Activated CD4-positive, CD25-positive, alpha-beta regulatory T cell treated with anti-CD3 and anti-CD28 coated beads, Interleukin-2, amount 50 U/mL, for 24 hours (primary cell): ENCODE measurements around the gene GABRB2.

ENCODE experiments used
- ATAC-seq, 2 donors: fragments of 150-1000 bp; cut with Tn5 transposase; one replicate each; pipeline ENCODE4 v1.10.0; 2021; ENCODE audit warnings: mild to moderate bottlenecking in 1 of 2, moderate library complexity in 1 of 2

GABRB2 gene

DNA sequence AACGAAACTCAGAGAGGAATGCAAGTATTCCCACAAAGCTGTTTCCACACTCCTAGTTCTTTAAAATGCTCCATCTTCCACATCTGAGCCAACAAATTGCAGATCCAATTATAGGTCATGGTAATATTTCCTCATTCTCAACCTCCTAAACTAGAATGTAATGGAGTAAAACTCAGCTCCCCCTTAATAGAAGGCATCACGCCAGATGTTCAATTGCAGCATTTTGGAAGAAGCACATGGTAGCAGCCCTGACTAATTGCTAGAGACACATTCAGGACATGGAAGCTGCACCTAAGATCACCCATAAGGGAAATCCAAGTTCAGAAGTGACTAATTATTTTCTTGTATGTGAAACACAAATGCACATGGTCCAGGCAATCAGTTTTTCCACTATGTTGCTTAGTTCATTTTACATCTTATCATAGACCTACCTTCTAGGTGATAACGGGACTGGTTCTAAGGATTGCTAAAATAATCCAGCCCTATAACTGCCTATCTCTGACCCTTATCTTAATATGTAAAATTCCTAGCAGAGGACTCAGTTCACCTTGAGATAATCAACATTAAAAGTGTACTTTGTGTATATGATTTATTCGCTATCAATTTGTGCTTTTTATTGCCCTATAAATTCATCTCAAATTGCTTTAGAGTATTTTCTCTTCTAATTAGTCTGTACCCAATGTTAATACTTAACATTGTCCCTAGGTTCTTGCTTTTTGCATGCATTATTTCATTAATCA is 75.1 kb downstream of the GABRB2 start:
- ATAC-seq = no peak

DNA sequence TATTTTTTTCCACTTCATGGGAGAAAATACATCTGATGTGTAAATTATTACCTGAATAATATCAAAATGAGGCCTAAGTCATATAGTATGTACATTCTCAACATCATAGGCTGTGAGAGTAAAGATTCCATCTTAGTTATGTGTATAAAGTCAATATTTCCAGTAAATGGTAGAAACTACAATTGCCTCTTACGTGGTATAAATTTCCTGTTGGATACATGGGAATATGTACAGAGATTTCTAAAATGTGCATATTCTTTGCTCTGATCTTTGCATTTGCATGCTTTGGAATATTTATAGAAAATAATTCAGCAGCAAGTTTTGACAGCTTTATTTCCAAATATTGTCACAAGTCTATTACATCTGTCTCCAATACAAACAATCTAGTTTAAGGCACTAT is 78.8 kb downstream of the GABRB2 start:
- ATAC-seq = no peak

DNA sequence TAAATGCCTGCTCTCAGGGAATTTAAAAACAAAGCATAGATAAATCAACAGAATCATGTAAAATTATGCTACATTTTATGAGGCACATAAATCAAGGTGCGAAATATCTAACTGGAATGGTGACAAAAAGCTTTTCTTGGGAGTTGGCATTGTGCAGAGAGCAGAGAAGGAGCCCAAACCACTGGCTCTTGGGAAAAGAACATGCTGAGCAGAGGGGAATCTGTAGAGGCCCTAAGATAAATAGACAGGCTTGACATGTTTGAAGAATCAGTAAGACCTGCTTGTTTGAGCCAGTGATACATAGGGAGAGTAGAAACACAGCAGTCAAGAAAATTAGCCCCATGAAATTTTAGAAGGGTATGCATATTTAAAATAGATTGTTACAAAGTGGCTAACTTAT is 85.8 kb downstream of the GABRB2 start:
- no peak for ATAC-seq

DNA sequence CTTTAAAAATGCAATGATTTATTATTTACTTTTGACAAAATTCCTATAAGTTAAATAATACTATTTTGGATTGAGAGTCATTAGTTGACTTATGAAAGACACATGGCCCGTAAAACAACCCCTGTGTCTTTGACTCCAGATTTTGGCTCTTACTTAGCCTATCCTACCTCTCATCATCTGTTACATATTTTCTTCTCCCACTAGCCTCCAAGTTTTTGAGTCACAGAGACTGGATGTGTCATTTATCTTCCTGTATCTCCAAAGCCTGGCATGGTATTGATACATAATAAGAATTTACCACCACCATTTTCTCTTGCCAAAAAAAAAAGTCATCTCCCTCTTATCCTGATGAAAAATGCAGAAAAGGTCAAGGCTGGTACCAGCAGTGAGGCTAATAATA is 99.9 kb downstream of the GABRB2 start:
- no peak for ATAC-seq

DNA sequence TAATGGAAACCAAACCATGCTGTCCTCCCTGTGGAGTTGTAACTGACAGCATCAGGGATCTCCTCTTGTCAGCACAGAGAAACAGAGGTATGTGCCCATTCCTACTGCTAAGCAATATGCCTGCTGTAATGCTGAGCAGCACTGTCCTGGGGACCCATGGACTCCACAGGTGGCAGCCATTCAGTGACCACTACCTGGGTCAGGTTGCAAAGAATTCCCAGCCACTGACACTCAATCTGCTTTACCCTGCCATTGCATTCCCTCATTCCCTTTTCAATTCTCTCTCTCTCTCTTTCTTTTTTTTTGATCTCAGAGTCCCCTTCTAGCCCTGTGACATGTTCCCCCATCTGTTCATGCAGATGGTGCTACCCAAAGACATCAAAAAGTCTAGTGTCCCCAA is 104.1 kb downstream of the GABRB2 start:
- no peak for ATAC-seq

DNA sequence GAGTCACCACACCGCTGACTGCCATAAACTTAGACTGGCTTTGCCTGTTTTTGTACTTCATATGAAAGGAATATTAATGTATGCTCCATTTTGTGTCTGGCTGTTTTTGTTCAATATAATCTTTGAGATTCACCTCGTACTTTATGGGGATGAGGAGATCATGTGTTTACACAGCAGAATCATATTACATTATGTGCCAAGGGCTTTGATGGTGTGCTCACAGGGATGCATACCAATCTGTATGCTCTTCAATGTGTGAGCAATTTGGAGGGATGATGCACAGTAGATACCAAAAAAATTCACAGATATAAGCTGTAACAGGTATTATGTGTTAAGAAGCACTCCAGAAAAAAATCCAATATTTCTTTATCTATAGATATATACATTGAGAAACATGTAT is 113.7 kb downstream of the GABRB2 start:
- no peak for ATAC-seq

DNA sequence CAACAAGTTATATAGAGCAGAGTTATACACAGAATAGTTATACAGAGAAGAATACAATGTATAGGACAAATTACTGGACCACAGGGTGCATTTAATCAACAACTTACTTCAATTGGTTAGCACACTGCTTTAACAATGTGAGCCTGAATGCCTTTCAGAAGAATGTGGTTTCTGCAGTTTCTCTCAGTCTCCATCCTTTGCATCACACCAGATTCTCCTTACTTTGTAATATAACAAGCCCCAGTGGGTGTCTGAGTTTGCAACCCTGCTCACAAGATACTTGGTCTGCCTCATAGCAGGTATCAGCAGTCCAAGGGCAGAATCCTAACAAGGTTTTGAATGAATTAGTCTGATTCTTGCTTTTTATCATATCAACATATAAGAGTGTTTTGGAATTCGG is 114.6 kb downstream of the GABRB2 start:
- no peak for ATAC-seq

DNA sequence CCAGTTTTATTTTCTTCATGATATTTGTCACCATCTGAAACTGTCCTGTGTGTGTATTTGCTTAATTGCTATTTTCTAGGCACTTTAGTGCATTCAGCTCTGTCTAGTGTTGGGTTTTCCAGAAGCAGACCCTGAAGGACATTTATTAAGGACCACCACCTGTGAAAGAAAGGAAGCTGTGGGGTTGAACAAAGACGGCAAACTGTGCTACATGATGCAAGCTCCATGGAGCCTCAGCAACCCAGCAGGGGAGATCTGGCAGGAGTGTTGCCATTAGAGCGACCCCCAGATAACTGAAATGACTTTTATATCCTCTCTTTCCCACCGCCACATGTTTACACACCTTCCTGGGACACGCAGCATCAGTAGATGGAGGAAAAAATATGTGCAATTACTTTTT is 125.5 kb downstream of the GABRB2 start:
- ATAC-seq = no peak

DNA sequence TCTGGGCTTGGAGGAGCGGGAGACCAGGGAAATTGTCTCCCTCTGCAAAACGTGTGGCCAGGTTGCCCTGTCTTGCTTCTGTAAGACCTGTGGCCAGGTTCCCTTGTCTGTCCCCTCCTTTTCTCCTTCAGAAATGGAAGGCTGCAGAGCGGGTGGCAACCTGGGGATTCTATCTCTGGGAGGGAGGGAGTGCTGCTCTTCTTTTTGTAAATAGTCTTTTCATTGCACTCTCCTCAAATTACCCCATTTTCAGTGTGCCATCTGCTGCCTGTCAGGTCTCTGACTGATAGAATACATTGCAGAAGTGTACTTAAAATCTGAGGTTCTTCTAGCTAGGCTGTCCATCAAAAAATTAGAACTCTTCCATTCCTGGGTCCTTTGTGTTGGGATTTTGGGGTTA is 126.0 kb downstream of the GABRB2 start:
- no peak for ATAC-seq

DNA sequence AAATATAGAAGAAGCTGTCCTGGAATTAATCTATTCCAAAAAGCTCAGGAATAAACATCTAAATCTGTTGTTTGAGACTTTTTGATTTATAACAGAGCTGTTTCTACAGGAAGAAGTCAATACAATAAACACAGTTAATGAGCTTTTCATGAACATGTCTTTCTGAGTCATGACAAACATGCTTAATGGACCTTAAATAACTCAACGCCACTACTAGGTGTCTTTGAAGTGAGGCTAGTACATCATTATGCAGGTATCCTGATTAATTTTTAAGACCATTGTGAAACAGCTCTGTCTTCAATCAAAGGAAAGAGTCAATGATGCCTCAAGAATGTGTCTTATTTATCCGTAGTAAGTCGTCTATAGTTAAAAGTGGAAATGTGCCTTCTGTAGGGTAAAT is 131.6 kb downstream of the GABRB2 start:
- no peak for ATAC-seq

DNA sequence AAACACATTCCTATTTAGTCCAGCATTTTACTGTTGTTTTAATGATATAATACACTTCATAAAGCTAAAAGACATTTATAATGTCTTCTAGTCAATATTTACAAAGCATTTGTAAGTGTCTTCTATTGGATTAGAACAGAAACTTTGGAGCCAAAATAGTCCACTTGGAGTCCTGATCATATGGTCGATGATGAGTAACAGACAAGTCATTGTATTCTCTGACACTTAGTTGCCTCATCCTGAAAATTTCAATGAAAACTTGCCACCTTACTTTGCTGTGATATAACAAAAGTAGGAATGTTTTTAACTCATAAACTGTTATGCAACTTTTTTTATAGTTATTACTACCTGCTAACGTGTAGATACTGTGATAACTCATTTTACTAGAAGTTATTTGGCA is 132.5 kb downstream of the GABRB2 start:
- no peak for ATAC-seq

DNA sequence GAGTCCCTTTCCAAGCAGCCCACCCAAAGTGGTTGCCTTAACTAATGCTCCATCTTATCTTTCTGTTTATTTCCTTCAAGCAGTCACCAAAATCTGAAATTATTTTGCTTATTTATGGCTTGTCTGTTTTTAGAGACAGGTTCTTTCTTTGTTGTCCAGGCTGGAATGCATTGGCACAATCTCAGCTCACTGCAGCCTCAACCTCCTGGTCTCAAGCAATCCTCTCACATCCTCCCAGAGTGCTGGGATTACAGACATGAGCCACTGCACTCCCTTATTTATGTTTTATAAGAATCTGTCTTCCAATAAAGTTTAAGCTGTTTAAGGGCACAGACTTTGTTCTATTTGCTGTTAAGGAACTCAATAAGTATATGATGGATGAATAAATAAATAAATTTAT is 133.7 kb downstream of the GABRB2 start:
- no peak for ATAC-seq

DNA sequence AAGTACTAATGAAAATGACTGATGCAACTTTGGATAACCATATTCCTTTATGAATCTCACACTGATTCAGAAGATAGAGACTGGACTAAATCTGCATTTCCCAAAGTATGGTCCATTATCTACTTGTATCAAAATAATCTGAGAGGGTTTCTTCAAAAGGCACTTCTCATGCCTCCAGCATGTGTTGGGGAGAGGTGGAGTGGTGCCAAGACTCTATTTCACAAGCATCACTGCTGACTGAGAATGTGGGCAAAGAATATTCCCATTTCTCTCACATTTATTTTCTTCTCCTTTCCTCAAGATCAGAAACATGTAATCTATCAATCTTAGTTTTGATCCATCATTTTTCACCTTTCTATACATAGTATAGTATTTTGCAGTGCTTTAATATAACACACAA is 135.4 kb downstream of the GABRB2 start:
- ATAC-seq = no peak

DNA sequence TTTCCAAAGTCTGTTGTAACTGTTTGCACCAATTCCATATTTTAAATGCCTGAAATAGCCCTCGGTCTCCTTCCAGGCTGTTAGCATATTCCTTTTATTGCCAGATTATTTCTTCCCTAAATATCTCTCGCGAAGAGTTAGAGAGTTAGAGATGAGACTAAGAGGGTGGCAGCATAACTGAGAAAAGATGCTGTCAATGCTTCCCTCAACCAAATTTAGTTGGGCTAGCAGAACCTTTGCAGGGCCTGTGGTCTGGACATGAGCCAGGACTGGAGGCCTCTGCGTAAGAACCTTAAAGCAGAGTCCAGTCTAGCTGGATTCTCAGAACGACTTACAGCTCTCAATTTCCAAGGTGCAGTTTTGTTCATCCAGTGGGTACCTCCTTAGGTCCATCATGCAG is 135.9 kb downstream of the GABRB2 start:
- ATAC-seq = no peak

DNA sequence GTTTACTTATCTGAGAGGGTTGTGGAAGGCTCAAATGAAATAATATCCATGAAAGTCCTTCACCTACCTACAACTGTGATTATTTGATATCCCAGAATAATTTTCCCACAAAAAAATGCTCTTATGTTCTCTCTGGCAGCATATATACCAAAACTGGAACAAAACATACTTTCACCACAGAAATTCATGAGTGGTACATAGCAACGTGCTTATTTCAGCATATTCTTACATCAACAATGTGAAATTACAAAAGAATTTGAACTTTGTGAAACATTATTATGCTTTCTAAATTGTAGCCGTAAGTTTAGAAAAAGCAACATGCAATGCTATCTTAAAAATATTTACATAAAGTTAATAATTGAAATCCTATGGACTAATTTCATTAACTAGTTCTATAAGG is 137.1 kb downstream of the GABRB2 start:
- ATAC-seq = no peak

DNA sequence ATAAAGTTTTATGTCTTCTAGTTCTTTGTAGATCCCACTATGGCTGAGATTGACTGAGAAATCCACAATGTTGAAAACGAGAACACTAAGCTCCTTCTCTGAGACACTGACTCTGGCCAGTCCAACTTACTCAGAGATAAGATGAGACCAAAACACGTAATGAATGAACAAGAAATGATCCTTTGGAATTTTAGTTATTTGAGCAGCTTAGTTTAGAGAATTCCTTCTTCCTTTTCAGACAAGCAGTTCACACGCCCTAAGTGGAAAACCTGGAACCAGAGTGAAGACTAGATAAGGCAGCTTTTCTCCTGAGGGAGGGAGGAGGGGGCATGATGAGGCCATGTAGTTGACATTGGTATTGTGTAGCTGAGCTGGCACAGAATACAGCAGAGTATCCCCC is 139.6 kb downstream of the GABRB2 start:
- ATAC-seq = no peak

DNA sequence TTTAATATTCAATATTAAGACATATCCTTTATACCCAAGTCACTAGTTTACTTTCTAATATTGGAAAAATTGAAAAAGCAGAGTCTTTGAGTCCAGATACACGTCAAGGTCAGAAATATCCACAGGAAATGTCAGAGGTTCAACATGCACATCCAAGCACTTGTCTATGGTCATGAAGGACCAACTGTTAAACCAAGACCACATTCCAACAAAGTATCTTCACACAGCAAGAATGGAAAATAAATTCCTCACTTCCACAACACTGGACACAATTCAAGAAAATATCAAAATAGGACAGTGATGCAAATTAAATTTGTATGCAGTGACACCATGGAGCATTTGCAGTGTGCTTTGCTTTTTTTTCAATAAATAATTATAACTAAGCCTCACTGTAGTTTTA is 142.5 kb downstream of the GABRB2 start:
- ATAC-seq = no peak

DNA sequence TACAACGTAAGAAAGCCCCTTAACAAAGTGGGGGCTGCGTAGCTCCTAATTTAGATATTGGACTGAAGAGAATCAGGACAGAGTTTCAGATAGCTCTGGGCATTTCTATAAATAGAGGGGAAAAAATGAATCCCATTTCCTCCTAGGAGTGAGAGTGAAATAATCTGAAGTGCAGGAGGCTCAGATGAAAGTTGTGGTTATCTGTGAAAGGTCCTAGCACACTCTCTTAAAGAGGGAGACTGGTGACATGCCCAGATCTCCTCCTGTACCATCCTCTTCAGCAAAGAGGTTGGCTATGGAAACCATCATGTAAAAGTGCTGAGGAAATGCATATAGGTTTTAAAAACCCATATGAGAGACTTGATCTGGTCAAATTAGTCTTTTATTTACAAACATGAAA is 143.4 kb downstream of the GABRB2 start:
- no peak for ATAC-seq

DNA sequence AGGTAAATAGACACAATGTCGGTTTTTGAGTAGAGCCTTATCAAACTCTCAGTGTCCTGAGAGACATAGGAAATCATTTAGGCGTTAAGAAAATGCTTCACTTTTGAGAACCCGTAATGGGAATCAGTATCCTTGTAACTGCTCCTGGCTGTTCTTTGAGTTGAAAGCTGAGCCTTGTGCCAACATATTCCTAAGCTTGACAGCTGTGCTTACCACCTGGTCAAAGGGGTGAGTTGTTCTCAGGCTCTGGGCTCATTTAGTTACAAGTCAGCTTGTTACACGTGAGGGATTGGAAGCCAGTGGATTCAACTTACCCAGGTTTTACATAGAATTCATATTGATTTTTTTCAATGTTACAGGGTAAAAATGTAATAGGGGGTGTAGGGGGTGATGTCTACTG is 145.9 kb downstream of the GABRB2 start:
- no peak for ATAC-seq

DNA sequence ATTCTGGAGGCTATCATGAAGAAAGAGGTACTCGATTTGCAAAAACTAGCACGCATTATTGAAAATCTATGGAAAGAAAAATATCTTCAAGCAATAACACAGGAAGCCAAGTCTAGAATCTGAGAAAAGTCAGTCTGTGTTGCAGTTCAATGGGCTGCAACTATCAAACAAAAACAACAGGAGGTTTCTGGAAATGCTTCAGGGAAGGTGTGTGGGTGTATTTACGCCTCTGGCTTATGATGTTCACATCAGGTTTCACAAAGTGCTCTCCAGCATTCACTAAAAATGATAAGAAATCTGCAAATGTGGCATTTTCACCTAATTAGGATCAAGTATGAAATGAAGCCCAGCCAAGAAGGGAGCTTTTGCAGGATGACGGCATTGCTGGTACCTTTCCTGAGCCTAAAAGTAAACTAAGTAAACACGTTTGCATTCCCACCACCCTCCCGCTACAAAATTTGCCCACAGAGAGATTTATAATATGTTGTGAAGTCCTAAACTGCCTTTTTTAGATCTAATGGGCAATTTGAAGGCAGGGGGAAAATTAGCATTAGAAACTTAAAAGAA is 146.4 kb downstream of the GABRB2 start:
- ATAC-seq = no peak

DNA sequence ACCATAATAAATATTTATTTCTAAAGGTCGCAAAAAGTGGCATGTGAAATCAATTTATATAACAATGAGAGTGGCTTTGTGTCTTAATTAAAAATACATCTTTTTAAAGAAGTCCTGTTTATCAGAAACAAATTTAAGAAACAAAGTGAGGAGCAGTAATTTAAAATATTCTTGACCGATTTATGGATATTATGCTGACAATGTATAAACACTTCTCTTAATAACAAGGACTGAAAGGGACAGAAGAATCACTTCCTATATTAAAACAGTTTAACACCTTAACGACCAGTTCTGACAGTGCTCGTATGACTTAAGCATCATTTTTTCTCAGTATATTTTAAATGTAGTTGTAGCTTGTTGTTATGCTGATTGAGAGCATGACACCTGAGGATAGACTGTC is 149.1 kb downstream of the GABRB2 start:
- no peak for ATAC-seq

DNA sequence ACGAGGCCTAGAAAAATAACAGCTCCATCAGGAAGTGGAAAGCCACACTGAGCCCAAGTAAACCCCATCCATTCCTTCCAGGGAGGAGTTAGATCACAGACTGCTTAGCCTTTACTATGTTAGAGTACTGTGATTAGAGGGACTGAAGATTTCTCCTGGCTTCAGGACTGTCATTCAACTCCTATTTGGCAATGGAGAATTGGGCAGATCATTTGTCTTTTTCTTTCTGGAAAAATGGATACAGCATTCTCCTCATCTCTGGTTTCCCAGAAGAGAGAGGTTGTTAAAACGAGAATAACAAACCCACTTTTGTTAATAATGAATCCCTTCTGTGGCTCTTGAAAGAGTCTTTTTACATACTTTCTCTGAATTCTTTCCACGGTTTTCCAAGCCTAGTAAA is 150.4 kb downstream of the GABRB2 start:
- no peak for ATAC-seq

DNA sequence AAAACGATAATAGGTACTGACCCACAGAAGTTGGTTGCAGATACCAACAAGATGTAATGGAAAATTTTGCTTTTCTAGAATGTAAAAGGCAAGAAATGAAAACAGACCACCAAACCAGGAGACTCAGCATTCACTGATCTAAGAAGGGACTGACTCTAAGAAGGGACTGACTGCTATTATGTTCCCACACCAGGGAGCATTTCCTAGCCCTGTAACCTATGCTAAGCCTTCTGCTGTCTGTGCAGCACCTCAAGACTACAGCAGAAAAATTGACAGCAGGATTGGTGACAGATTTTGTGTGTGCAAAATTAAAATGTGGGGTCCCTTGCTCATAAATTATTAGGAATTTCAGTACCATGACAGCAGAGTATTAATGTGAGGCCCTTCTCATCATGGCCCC is 154.8 kb downstream of the GABRB2 start:
- no peak for ATAC-seq

DNA sequence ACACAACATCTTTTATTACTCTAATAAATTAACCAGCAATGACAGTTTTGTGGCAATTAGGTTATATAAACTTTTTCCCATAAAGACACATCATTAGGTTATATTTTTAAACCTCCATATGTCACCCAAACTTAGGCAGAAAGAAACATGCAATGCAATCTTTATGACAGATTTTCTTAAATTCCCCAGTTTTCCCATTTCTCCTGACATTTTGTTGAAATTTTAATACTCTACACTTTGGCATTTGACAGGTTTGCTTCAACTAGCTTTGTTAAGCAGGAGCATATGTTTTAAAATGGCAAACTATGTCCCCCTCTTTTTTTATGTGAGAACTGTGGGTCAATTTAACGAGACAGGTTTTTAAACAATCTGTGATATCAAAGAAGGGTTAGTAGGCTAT is 155.5 kb downstream of the GABRB2 start:
- no peak for ATAC-seq

DNA sequence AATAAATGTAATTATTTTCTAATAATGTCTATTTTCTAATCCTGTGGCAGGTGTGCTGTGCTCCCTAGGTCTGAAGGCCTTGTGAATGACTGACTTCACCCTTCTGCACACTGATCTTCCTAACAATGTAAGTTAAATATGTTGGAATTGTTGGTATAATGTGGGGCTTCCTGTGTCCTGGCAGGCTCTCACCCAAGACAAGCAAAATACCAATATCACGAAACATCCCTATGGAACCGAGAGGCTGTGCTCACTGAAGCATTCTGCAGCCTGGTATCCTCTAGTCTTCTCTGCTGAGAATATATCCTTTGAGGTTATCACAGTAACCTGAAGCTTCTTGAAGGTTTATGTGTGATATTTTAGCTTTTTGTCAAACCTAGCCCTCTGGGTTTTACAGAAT is 159.4 kb downstream of the GABRB2 start:
- ATAC-seq = no peak
